HG03469 (cell line): ENCODE measurements around the gene BBC3.
"Not testable (repeated sequence)": the region's sequence is repeated elsewhere in the genome, so short reads cannot be mapped to it uniquely, and the experiment has no call there.

ENCODE experiments used
- ATAC-seq: cut with Tn5 transposase; IDR thresholded peaks from one replicate; pipeline ENCODE4 v1.9.1; 2021; ENCODE audit warnings: mild to moderate bottlenecking, moderate library complexity, moderate number of reproducible peaks; ENCODE audit not compliant: unreplicated experiment

BBC3 gene

DNA sequence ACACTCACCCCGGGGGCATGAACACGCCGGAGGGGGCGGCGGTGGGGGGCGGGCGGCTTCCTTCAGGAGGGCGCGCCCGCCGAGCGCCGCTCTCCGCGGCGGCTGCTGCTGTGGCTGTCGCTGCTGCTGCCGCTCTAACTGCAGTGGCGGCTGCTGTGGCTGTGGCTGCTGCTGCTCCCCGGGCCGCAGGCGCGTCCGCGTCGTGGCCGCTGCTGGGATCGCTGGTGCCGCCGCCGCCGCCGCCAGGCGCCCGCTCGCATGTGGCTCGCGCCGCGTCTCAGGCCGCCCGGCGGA, at the start of gene BBC3:
Gene BBC3, minus strand, starts transcription at position 279 of the 294 bp plus-strand sequence. CDS start 2,768 bp downstream, outside the sequence.
- ATAC-seq: no peak

DNA sequence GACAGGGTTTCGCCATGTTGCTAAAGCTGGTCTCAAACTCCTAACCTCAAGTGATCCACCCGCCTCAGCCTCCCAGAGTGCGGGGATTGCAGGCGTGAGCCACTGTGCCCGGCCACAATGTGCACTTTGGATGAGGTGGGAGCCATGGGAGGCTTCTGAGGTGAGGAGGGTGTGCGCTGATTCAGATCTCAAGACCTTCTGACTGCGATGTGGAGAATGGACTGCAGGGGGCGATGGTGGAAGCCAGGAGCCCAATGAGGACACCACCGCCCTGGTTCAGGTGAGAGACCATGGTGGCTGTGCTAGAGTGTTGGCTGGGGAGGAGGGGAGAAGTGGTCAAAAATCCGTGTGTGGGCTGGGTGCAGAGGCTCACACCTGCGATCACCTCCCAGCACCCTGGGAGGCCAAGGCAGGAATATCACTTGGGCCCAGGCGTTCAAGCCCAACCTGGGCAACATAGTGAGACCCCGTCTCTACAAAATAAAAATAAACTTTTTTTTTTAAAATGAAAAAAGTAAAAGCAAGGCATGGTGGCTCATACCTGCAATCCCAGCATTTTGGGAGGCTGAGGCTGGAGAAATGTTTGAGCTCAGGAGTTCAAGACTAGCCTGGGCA, 49.3 kb upstream of the BBC3 start:
- no peak for ATAC-seq

DNA sequence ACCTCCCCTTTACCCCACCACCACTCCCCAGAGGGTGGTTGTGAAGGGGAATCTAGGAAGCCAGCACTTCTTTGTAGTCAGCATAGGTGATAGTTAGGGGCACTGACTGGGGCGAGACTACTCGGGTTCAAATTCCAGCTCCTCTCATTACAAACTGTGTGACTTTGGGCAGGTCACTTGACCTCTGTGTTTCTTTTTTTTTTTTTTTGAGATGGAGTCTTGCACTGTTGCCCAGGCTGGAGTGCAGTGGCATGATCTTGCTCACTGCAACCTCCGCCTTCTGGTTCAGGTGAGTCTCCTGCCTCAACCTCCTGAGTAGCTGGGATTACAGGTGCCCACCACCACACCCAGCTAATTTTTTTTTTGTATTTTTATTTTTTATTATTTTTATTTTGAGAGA, 45.5 kb upstream of the BBC3 start:
- not testable (repeated sequence) for ATAC-seq

DNA sequence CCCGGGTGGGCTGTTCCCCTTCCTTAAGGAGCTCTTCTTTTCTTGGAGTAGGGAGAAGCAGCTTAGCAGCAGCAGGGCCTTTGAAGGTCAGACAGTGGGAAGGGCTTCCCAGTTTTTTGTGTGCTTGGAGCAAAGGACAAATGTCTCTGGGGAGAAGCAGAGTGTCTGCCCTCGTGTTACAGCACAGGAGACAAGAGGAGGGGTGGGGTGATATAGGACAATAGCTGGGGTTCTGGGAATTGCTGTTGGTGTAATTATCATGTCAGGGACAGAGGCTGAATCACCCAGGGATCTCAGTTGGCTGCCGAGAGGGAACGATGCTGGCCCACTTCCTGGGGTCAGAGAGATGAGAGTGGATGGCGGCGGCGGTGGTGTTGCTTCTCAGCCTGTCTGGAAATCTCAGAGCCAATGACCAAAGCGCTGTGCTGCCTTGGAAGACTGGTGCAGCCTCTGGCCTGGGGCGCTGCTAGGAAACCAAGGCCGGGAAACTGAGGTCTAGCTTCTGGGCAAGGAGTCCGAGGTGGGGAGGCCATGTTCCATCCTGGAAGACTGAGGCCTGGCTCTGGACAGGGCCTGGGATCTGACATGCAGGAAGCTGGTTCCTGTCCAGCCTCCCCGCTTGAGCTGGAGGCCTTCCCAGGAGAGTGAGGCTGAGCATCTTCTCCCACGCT, 44.9 kb upstream of the BBC3 start:
- ATAC-seq: no peak

GRCh38 chr19:47274891-47275761, 44.1 kb upstream of the BBC3 start:
- ATAC-seq: no peak

GRCh38 chr19:47274071-47274890, 43.3 kb upstream of the BBC3 start, which contains the start of gene INAFM1:
Gene INAFM1 (plus strand): TSS chr19:47274885. CDS start chr19:47274920, 35 bp downstream.
- no peak for ATAC-seq

GRCh38 chr19:47273313-47274070, 42.5 kb upstream of the BBC3 start:
- no peak for ATAC-seq

DNA sequence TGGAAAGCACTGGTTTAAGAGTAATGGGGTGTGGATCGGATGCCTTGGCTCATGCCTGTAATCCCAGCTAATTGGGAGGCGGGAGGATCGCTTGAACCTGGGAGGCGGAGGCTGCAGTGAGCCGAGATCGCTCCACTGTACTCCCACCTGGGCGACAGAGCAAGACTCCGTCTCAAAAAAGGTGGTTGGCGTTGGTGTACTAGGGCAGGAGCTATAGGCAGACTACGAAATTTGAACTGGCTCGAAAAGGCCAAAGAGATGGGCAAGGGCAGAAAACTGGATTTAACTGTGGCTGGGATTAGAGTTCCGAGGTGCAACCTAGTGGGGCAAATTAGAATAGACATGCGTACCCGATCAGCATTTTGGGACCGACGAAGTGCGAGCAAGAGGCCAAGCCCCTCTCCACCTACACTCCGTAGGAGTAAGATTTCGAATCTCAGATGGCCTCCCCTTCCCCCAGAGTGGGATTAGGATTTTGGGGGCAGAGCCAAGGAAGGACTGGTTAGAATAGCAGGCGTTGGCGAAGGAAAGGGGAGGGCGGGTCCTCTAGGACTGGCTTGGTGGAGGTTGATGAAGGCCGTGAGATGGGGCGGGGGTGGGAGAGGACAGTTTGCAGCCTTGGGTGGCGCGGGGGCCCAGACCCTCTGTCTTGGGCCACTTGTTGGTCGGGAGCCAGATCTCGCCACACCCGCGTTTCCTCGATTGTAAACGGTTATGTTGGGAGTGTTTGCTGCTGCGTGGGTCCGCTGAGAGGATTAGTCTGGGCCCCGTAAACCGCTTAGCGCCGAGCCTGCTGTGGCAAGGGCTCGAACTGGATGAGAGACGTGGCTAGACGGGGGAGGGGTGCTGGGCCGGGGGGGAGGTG, 41.7 kb upstream of the BBC3 start:
- no peak for ATAC-seq

DNA sequence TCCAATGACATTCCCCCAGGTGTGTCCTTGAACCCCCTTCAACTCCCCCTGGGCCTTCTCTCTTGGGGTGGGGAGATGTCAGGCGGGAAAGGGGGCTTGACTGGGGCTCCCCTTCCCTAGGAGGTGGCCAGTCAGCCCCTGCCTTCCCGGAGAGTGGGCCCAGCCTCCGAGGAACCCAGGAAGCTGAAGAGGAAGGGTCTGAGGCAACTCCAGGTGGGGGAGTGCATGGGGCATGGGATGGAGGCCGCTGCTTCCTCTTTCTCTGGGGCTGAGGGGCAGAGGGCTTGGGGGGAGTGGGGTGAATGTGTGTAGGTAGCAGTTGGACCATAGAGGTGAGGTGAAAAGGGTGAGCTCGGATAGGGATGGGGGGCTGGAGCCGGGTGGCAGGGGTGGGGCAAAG, 41.0 kb upstream of the BBC3 start:
- ATAC-seq: no peak

DNA sequence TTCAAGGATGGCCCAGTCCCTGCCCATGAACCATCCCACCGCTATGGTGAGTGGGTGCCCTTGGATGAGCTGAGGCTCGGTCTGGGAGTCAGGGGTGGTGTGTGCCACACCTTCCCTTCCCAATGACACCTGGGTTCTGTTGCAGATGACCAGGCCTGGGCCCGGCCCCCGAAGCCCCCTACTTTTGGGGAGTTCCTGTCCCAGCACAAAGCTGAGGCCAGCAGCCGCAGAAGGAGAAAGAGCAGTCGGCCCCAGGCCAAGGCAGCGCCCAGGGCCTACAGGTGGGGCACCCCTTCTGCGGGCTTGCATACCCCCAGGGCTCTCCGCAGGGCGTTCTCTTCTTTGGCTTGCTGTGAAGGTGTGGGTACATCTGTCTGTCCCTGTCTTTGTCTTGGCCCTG, 39.4 kb upstream of the BBC3 start:
- no peak for ATAC-seq

DNA sequence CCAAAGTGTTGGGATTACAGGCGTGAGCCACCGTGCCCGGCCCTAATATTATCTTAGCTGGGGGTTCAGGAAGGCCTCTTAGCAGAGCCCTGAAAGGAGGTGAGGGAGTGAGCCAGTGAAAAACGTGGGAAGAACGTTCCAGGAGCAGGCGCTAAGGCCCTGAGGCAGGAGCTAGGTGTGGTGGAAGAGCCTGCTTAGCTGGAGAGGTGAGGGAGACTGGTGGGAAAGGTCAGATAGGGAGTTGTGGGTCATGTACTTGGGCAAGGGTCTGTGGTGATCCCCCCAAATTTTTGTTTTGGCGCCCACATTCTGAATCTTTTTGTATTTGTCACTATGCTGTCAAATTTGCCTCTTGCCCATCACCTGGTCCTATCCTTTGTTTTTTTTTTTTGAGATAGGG, 38.6 kb upstream of the BBC3 start:
- ATAC-seq: no peak

- no peak for ATAC-seq
Observed at GRCh38 chr19:47268028-47268427, 37.0 kb upstream of the BBC3 start.

GRCh38 chr19:47267350-47267759, 36.4 kb upstream of the BBC3 start:
- ATAC-seq: no peak

- ATAC-seq: no peak
Observed at GRCh38 chr19:47266401-47266941, 35.5 kb upstream of the BBC3 start.

GRCh38 chr19:47264629-47265028, 33.6 kb upstream of the BBC3 start:
- no peak for ATAC-seq

DNA sequence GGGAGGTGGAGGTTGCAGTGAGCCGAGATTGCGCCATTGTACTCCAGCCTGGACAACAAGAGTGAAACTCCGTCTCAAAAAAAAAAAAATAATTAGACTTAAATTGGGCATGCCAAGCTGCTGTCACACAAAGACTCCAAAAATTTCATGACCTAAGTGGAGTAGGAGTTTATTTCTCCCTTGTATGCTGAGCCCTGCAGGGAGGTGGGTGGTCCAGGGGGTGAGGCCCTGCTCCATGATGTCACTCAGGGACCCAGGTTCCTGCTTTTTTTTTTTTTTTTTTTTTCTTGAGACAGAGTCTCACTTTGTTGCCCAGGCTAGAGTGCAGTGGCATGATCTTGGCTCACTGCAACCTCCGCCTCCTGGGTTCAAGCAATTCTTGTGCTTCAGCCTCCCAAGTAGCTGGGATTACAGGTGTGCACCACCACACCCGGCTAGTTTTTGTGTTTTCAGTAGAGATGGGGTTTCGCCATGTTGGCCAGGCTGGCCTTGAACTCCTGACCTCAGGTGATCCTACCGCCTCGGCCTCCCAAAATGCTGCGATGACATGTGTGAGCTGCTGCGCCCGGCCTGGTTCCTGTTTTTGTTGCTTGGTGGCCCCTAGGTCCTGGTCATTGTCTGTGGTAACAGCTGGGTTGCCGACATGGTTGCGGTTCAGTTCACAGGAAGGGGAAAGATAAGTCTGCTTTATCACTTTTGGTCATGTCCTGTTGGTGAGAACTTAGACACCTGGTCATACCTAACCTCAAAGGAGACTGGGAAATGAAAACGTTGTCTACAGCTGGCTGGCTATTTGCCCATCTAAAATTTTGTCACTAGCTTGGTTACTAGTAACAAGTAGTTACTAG, 31.2 kb upstream of the BBC3 start:
- not testable (repeated sequence) for ATAC-seq

DNA sequence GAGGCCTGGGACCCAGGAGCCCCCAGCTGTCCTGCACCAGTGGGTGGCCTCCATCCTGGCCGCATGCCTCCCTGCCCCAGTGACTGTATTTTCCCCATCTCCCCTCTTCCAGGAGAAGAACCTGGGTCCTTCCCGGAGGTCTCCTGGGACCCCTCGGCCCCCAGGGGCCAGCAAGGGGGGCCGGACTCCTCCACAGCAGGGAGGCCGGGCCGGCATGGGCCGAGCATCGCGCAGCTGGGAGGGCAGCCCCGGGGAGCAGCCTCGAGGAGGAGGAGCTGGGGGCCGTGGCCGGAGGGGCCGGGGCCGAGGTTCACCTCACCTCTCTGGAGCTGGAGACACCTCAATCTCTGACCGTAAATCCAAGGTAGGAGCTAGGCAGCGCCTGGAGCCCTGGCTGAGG, 29.5 kb upstream of the BBC3 start:
- ATAC-seq: no peak

DNA sequence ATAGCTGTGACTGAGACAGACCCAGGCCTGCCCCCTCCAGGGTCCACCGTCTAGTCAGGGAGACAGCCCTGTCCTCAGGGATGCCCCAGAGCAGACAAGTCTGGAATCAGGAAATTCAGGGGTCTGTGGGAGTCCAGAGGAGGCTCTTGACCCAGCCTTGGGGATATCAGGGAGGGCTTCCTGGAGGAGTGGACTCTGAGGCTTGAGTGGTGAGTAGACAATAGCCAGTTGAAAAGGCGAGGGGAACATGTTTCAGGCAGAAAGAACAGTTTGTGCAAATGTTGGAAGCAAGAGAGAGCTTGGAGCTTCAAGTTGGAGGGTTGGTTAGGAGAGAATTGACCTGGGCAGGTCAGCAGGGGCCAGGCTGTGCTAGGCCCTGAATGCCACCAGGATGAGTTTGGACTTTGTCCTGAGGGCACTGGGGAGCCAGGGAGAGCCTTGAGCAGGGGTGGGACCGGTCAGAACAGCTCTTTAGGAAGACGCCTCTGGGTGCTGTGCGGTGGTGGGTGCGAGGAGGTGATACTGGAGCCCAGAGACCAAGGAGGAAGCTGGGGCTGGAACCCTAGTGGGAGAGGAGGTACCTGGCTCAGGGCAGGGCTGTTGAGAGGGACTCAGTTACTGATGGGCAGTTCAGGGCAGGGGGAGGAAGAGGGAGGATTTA, 28.0 kb upstream of the BBC3 start:
- ATAC-seq: no peak
